Endodermal cell (in vitro differentiated cells): ENCODE measurements around the gene ZNF76. TPM values are rescaled to one million over a fixed set of nuclear protein-coding genes. Genes with fewer than 3 reads are reported as not detected.

Experiments
- DNase-seq: peaks from one replicate; pipeline ENCODE4 v3.0.0-alpha.2; 2017
- H3K27ac ChIP-seq: 2 replicates; pipeline ENCODE4 v1.5.1; 2013; ENCODE audit warnings: mild to moderate bottlenecking, low read depth, low read length, moderate library complexity
- H3K27me3 ChIP-seq: 2 replicates; pipeline ENCODE4 v1.6.1; 2013; ENCODE audit warnings: mild to moderate bottlenecking, low read length, moderate library complexity; ENCODE audit not compliant: insufficient read depth, control insufficient read depth, poor library complexity, severe bottlenecking
- H3K36me3 ChIP-seq: 2 replicates; pipeline ENCODE4 v1.7.0; 2013; ENCODE audit warnings: mild to moderate bottlenecking, low read length, moderate library complexity; ENCODE audit not compliant: control insufficient read depth, insufficient read depth
- H3K4me1 ChIP-seq: one replicate; pipeline ENCODE4 v1.7.0; 2013; ENCODE audit warnings: low read length; ENCODE audit not compliant: control insufficient read depth, insufficient read depth
- H3K4me3 ChIP-seq: 2 replicates; pipeline ENCODE4 v1.5.1; 2013; ENCODE audit warnings: mild to moderate bottlenecking, low read length, moderate library complexity
- H3K9ac ChIP-seq: 2 replicates; pipeline ENCODE4 v1.6.1; 2013; ENCODE audit warnings: mild to moderate bottlenecking, low read length, moderate library complexity; ENCODE audit not compliant: poor library complexity, severe bottlenecking; ENCODE audit errors: extremely low read depth
- H3K9me3 ChIP-seq: 2 replicates; pipeline ENCODE4 v1.6.1; 2013; ENCODE audit warnings: mild to moderate bottlenecking, low read length, moderate library complexity; ENCODE audit not compliant: control insufficient read depth
- H3K27ac Mint-ChIP-seq: 2 replicates; pipeline ENCODE4 v1.8.0; 2020; ENCODE audit warnings: mixed read lengths
- H3K27me3 Mint-ChIP-seq: 2 replicates; pipeline ENCODE4 v1.8.0; 2021; ENCODE audit warnings: mild to moderate bottlenecking, mixed read lengths; ENCODE audit not compliant: insufficient read depth
- H3K36me3 Mint-ChIP-seq: 2 replicates; pipeline ENCODE4 v1.8.0; 2020; ENCODE audit warnings: low read depth, mixed read lengths
- H3K4me1 Mint-ChIP-seq: 2 replicates; pipeline ENCODE4 v1.8.0; 2020; ENCODE audit warnings: mixed read lengths
- H3K4me3 Mint-ChIP-seq: 2 replicates; pipeline ENCODE4 v1.8.0; 2020; ENCODE audit warnings: mild to moderate bottlenecking, moderate library complexity, mixed read lengths
- H3K9me3 Mint-ChIP-seq: 2 replicates; pipeline ENCODE4 v1.8.0; 2020; ENCODE audit warnings: mild to moderate bottlenecking, mixed read lengths
- CTCF ChIP-seq: fragments of 200-600 bp; sonication (generic); conservative IDR thresholded peaks from 2 replicates; pipeline ENCODE4 v1.5.0; 2021; ENCODE audit warnings: antibody characterized with exemption, mild to moderate bottlenecking
- WGBS, 2 experiments: methylation state at CpG; one replicate each; pipeline versions ENCODE4 v1.1.5 to v1.1.7; 2013; ENCODE audit warnings: missing lambda C conversion rate in 2 of 2, mixed read lengths in 1 of 2; ENCODE audit not compliant: insufficient coverage in 1 of 2, insufficient read length in 1 of 2; 5-methylcytosine and 5-hydroxymethylcytosine counted together
- total RNA-seq, 2 donors: library from RNA; stranded (reverse); fragmentation: NEBNext Ultra II Directional in 1 of 2; extraction: Animal tissue kit (Norgen Biotek cat#: 25700) in 1 of 2; gene quantifications; 2 replicates in 1 of 2; 3 replicates in 1 of 2; pipeline ENCODE4 v1.2.1, GENCODE V29; 2021

Gene ZNF76
- total RNA-seq, 2 donors from 2014 or later, result 39.0 to 42.9 TPM

DNA sequence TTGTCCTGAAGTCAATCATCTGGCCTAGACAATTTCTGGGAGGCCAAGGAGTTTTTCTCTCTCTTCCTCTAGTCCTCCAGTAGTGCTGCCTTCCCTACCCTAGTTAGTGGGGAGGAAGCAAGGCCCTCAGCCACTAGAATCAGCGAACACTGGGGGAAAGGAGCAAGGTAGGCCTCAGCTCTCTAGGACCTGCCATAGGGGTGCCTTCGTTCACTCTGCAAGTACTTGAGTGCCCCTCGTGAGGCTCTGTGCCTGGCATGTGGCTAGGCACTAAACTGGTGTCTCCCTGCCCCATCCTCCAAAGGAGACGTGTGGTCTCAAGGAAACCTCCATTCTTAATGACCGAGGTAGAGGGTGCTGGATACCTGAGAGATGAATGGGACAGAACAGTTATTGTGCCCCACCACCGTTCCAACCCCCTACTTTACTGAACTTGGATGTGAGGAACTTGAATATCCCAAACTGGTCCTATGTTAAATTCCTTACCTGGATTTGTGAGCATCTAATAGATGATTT, 39.1 kb downstream of the ZNF76 start:
- no peak overlapping the region for H3K4me3 ChIP-seq
- peak overlapping the region; percentile 39 for H3K4me3 Mint-ChIP-seq

GRCh38 chr6:35299674-35300073, 40.1 kb downstream of the ZNF76 start:
- Mint-ChIP-seq H3K27me3 (no peaks in the 10 kb centered on the region), H3K27ac (no peak overlapping the region), H3K4me3 (no peak overlapping the region), H3K4me1 (peaks cover 11% of the 10 kb centered on the region), H3K36me3 (peaks cover 14% of the 10 kb centered on the region), H3K9me3 (no peaks in the 10 kb centered on the region)
- Histone ChIP-seq H3K27me3 (no peaks in the 10 kb centered on the region), H3K9ac (no peak overlapping the region), H3K36me3 (peaks cover 9% of the 10 kb centered on the region), H3K4me1 (no peaks in the 10 kb centered on the region), H3K4me3 (no peak overlapping the region), H3K27ac (no peak overlapping the region), H3K9me3 (no peaks in the 10 kb centered on the region)
- TF ChIP-seq CTCF, result no peak
- DNase-seq, result no peak
- WGBS, 2 experiments, result 94 to 100% methylated on average over 2 to 4 of the region's 4 CpGs

More for the DNA sequence above, 39.1 kb downstream of the ZNF76 start:
- 92 to 100% methylated on average over 3 to 6 of the region's 6 CpGs for WGBS, 2 experiments
- Mint-ChIP-seq H3K27me3 (no peaks in the 10 kb centered on the region), H3K36me3 (peaks cover 22% of the 10 kb centered on the region), H3K9me3 (no peaks in the 10 kb centered on the region), H3K4me1 (peaks cover 12% of the 10 kb centered on the region), H3K27ac (no peak overlapping the region)
- Histone ChIP-seq H3K36me3 (peaks cover 12% of the 10 kb centered on the region), H3K27ac (no peak overlapping the region), H3K9ac (no peak overlapping the region), H3K27me3 (no peaks in the 10 kb centered on the region), H3K9me3 (no peaks in the 10 kb centered on the region), H3K4me1 (no peaks in the 10 kb centered on the region)
- DNase-seq, result no peak
- TF ChIP-seq CTCF, result no peak

- Mint-ChIP-seq H3K36me3 (peaks cover 4% of the 10 kb centered on the region), H3K9me3 (no peaks in the 10 kb centered on the region), H3K27me3 (no peaks in the 10 kb centered on the region), H3K4me1 (peaks cover 11% of the 10 kb centered on the region), H3K27ac (no peak overlapping the region), H3K4me3 (no peak overlapping the region)
- Histone ChIP-seq H3K9ac (no peak overlapping the region), H3K4me3 (no peak overlapping the region), H3K27me3 (no peaks in the 10 kb centered on the region), H3K36me3 (peaks cover 3% of the 10 kb centered on the region), H3K4me1 (no peaks in the 10 kb centered on the region), H3K27ac (no peak overlapping the region), H3K9me3 (no peaks in the 10 kb centered on the region)
- no peak for DNase-seq
- no peak for TF ChIP-seq CTCF
Observed at GRCh38 chr6:35300848-35301247, 41.3 kb downstream of the ZNF76 start.
